ENCODE results near the gene CACNA1G. TPM values are rescaled to one million over a fixed set of nuclear protein-coding genes. Genes with fewer than 3 reads are reported as not detected.

The CACNA1G gene
- total and polyA plus RNA-seq, 2 donors (not counting 1 experiment from before 2014, with no cell fraction given) = 0.08 to 0.99 TPM

GRCh38 chr17:50612281-50612680 is 51.8 kb downstream of the CACNA1G start:
- H3K9ac ChIP-seq (ENCODE audit: insufficient read depth, low read length) = no peak overlapping the region
- no peaks in the 10 kb centered on the region for H4K20me1 ChIP-seq (ENCODE audit: control insufficient read depth, extremely low read depth, insufficient read depth, low read length)
- H3K79me2 ChIP-seq (ENCODE audit: control insufficient read depth, insufficient read depth, low read length) = no peaks in the 10 kb centered on the region
- no peak for TF ChIP-seq CTCF (conservative IDR thresholded peaks at IDR 0.05 in 1 of 2, IDR thresholded peaks at IDR 0.05 in 1 of 2; ENCODE audit: low read depth in 1 of 2, low read length in 2 of 2)
- H3K27ac ChIP-seq (ENCODE audit: insufficient read depth, low read length) = no peak overlapping the region
- no peaks in the 10 kb centered on the region for H3K9me3 ChIP-seq (ENCODE audit: control insufficient read depth, insufficient read depth, low read depth, low read length)
- no peak overlapping the region for H2AFZ ChIP-seq (ENCODE audit: low read length)
- no peak overlapping the region for H3K4me2 ChIP-seq (ENCODE audit: extremely low read depth, insufficient read depth, low read length)
- DNase-seq (ENCODE audit: low read depth in 2 of 2) = no peak
- peaks cover 10% of the 10 kb centered on the region for H3K27me3 ChIP-seq (ENCODE audit: control insufficient read depth, insufficient read depth, low read length)
- no peaks in the 10 kb centered on the region for H3K4me1 ChIP-seq (ENCODE audit: control insufficient read depth, extremely low read depth, insufficient read depth, low read length)
- H3K4me3 ChIP-seq (replicated peaks in 1 of 4; ENCODE audit: control extremely low read depth in 1 of 4, insufficient read depth in 1 of 4, low read depth in 3 of 4, low read length in 4 of 4) = no peak overlapping the region
- H3K36me3 ChIP-seq (ENCODE audit: control insufficient read depth, insufficient read depth, low read length) = no peaks in the 10 kb centered on the region

GRCh38 chr17:50613007-50613992 is 52.8 kb downstream of the CACNA1G start:
- peaks cover 10% of the 10 kb centered on the region for H3K27me3 ChIP-seq (ENCODE audit: control insufficient read depth, insufficient read depth, low read length)
- H4K20me1 ChIP-seq (ENCODE audit: control insufficient read depth, extremely low read depth, insufficient read depth, low read length) = no peaks in the 10 kb centered on the region
- no peaks in the 10 kb centered on the region for H3K79me2 ChIP-seq (ENCODE audit: control insufficient read depth, insufficient read depth, low read length)
- peak in 1 of 2 donors; percentile 28 for DNase-seq (ENCODE audit: low read depth in 2 of 2)
- TF ChIP-seq EZH2 (IDR thresholded peaks at IDR 0.05; ENCODE audit: low read length, missing control alignments) (no peak), CTCF (conservative IDR thresholded peaks at IDR 0.05 in 1 of 2, IDR thresholded peaks at IDR 0.05 in 1 of 2; ENCODE audit: low read depth in 1 of 2, low read length in 2 of 2) (peak in 1 of 2 donors; percentile 23)
- no peak overlapping the region for H2AFZ ChIP-seq (ENCODE audit: low read length)
- H3K36me3 ChIP-seq (ENCODE audit: control insufficient read depth, insufficient read depth, low read length) = no peaks in the 10 kb centered on the region
- no peak overlapping the region for H3K4me2 ChIP-seq (ENCODE audit: extremely low read depth, insufficient read depth, low read length)
- H3K27ac ChIP-seq (ENCODE audit: insufficient read depth, low read length) = no peak overlapping the region
- H3K9ac ChIP-seq (ENCODE audit: insufficient read depth, low read length) = no peak overlapping the region
- no peak overlapping the region for H3K4me3 ChIP-seq (replicated peaks in 1 of 4; ENCODE audit: control extremely low read depth in 1 of 4, insufficient read depth in 1 of 4, low read depth in 3 of 4, low read length in 4 of 4)
- H3K9me3 ChIP-seq (ENCODE audit: control insufficient read depth, insufficient read depth, low read depth, low read length) = no peaks in the 10 kb centered on the region
- peaks cover 2% of the 10 kb centered on the region for H3K4me1 ChIP-seq (ENCODE audit: control insufficient read depth, extremely low read depth, insufficient read depth, low read length)

- TF ChIP-seq CTCF (conservative IDR thresholded peaks at IDR 0.05 in 1 of 2, IDR thresholded peaks at IDR 0.05 in 1 of 2; ENCODE audit: low read depth in 1 of 2, low read length in 2 of 2) (no peak), EZH2 (IDR thresholded peaks at IDR 0.05; ENCODE audit: low read length, missing control alignments) (no peak)
- no peak overlapping the region for H3K4me2 ChIP-seq (ENCODE audit: extremely low read depth, insufficient read depth, low read length)
- H3K9me3 ChIP-seq (ENCODE audit: control insufficient read depth, insufficient read depth, low read depth, low read length) = no peaks in the 10 kb centered on the region
- no peak overlapping the region for H3K4me3 ChIP-seq (replicated peaks in 1 of 4; ENCODE audit: control extremely low read depth in 1 of 4, insufficient read depth in 1 of 4, low read depth in 3 of 4, low read length in 4 of 4)
- no peaks in the 10 kb centered on the region for H4K20me1 ChIP-seq (ENCODE audit: control insufficient read depth, extremely low read depth, insufficient read depth, low read length)
- no peak for DNase-seq (ENCODE audit: low read depth in 2 of 2)
- no peaks in the 10 kb centered on the region for H3K79me2 ChIP-seq (ENCODE audit: control insufficient read depth, insufficient read depth, low read length)
- peaks cover 10% of the 10 kb centered on the region for H3K27me3 ChIP-seq (ENCODE audit: control insufficient read depth, insufficient read depth, low read length)
- H3K27ac ChIP-seq (ENCODE audit: insufficient read depth, low read length) = no peak overlapping the region
- no peaks in the 10 kb centered on the region for H3K36me3 ChIP-seq (ENCODE audit: control insufficient read depth, insufficient read depth, low read length)
- H3K4me1 ChIP-seq (ENCODE audit: control insufficient read depth, extremely low read depth, insufficient read depth, low read length) = peaks cover 2% of the 10 kb centered on the region
- no peak overlapping the region for H2AFZ ChIP-seq (ENCODE audit: low read length)
- no peak overlapping the region for H3K9ac ChIP-seq (ENCODE audit: insufficient read depth, low read length)
Measured at GRCh38 chr17:50614471-50615051, 54.0 kb downstream of the CACNA1G start.

Data from fibroblast of lung (primary cell).